ENCODE data around the gene SYNM. TPM values are rescaled to one million over a fixed set of nuclear protein-coding genes. Genes with fewer than 3 reads are reported as not detected.

Gene SYNM
- total and polyA plus RNA-seq, 2 of the 8 experiments (the other 6 are each of a cell fraction or from before 2014, with no cell fraction given) = 0.89 to 2.0 TPM

DNA sequence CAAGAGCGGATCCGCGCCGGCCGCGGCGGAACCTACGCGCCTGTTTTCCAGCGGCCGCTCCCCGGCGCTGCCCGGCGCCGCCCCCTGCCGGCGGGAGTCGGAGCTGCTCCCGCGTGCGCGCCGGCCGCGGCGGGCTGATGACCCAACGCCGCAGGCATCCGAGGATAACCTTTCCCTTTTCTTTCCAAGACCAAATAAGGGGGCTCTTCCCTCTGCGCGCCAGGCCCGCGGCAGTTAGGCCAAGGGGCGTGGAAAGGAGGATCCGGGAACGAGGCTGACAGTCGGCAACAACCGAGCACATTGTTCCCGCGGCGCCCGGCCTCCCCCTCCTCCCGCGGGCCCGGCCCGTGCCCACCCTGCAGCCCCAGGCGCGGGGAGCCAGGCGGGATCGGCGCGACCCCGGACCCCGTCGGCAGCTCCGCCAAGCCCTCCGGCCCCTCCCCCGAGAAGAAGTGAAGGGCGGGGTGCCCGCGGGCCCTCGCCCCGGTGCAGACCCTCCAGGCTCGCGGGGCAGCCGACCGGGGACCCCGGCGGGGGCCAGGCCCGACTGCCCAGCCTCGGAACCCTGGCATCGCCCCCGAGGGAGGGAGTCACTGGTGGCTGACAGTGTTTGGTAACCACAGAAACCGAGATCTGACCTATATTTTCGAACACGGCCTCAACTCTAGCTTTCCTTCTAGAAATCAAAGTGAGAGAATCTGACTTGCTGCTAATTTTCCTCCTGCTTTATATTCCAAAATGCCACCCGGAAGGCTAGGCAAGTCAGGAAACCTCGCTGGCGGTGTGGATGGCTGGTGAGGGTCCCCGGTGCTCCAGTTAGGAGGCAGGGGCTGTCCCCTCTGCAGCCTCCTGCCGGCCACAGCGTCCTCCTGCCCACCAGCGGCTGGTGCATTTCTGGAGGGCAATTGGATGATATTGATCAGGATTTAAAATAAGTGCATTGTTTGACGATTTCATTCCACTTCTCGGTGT, 45.6 kb upstream of the SYNM start (continued):
- TF ChIP-seq SIRT6 (IDR thresholded peaks at IDR 0.05; ENCODE audit: low read length) (no peak), CTCF (IDR thresholded peaks at IDR 0.05; ENCODE audit: control extremely low read depth in 1 of 3, insufficient read depth in 1 of 3, low read depth in 1 of 3, low read length in 3 of 3) (peak; percentile 76 to 86 (median 83)), POLR2A (IDR thresholded peaks at IDR 0.05; ENCODE audit: control extremely low read depth in 1 of 2, low read depth in 2 of 2, low read length in 2 of 2) (peak in 1 of 2 experiments; percentile 71; a peak in 2 of 3 replicates), CBX8 (IDR thresholded peaks at IDR 0.05; ENCODE audit: borderline replicate concordance, low read depth, low read length) (no peak), RAD21 (IDR thresholded peaks at IDR 0.05 in 1 of 2, conservative IDR thresholded peaks at IDR 0.05 in 1 of 2; ENCODE audit: low read depth in 2 of 2, low read length in 2 of 2) (peak; percentile 38 to 77; a peak in 3 of 4 replicates), HDAC6 (IDR thresholded peaks at IDR 0.05; ENCODE audit: low read depth, low read length) (no peak), BCL11A (IDR thresholded peaks at IDR 0.05; ENCODE audit: low read depth in 2 of 2, low read length in 2 of 2) (no peak), CBX5 (IDR thresholded peaks at IDR 0.05; ENCODE audit: low read depth, low read length) (no peak), BRCA1 (IDR thresholded peaks at IDR 0.05; ENCODE audit: low read depth, low read length) (no peak), GTF2F1 (IDR thresholded peaks at IDR 0.05; ENCODE audit: borderline replicate concordance, low read depth, low read length) (no peak), SP4 (IDR thresholded peaks at IDR 0.05; ENCODE audit: low read length) (no peak), CREB1 (IDR thresholded peaks at IDR 0.05) (no peak), ZNF274 (IDR thresholded peaks at IDR 0.05; ENCODE audit: borderline replicate concordance, extremely low read depth, low read length) (no peak), MAFK (IDR thresholded peaks at IDR 0.05; ENCODE audit: low read depth, low read length) (no peak)
- TF ChIP-seq, protein P1, sequence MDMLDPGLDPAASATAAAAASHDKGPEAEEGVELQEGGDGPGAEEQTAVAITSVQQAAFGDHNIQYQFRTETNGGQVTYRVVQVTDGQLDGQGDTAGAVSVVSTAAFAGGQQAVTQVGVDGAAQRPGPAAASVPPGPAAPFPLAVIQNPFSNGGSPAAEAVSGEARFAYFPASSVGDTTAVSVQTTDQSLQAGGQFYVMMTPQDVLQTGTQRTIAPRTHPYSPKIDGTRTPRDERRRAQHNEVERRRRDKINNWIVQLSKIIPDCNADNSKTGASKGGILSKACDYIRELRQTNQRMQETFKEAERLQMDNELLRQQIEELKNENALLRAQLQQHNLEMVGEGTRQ (IDR thresholded peaks at IDR 0.05; ENCODE audit: low read length) = no peak
- TF ChIP-seq, protein P2, sequence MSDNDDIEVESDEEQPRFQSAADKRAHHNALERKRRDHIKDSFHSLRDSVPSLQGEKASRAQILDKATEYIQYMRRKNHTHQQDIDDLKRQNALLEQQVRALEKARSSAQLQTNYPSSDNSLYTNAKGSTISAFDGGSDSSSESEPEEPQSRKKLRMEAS (IDR thresholded peaks at IDR 0.05) = peak; percentile 51; the same call in 1 of the 2 replicates
- TF ChIP-seq, protein P3, sequence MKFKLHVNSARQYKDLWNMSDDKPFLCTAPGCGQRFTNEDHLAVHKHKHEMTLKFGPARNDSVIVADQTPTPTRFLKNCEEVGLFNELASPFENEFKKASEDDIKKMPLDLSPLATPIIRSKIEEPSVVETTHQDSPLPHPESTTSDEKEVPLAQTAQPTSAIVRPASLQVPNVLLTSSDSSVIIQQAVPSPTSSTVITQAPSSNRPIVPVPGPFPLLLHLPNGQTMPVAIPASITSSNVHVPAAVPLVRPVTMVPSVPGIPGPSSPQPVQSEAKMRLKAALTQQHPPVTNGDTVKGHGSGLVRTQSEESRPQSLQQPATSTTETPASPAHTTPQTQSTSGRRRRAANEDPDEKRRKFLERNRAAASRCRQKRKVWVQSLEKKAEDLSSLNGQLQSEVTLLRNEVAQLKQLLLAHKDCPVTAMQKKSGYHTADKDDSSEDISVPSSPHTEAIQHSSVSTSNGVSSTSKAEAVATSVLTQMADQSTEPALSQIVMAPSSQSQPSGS (IDR thresholded peaks at IDR 0.05; ENCODE audit: low read length) = no peak
